GM23248 (cell line): ENCODE results near the gene NDST4.

Experiments
- EZH2 ChIP-seq: fragments of 200-600 bp; sonication (generic); IDR thresholded peaks from 2 replicates; pipeline ENCODE4 v1.6.1; 2018; ENCODE audit warnings: antibody characterized with exemption, mild to moderate bottlenecking; ENCODE audit not compliant: insufficient read depth, poor library complexity, severe bottlenecking
- EZH2phosphoT487 ChIP-seq: fragments of 200-600 bp; sonication (generic); IDR thresholded peaks from 2 replicates; pipeline ENCODE4 v1.6.1; 2018; ENCODE audit warnings: antibody characterized with exemption, moderate library complexity, mild to moderate bottlenecking, low read depth; ENCODE audit not compliant: insufficient read depth

DNA sequence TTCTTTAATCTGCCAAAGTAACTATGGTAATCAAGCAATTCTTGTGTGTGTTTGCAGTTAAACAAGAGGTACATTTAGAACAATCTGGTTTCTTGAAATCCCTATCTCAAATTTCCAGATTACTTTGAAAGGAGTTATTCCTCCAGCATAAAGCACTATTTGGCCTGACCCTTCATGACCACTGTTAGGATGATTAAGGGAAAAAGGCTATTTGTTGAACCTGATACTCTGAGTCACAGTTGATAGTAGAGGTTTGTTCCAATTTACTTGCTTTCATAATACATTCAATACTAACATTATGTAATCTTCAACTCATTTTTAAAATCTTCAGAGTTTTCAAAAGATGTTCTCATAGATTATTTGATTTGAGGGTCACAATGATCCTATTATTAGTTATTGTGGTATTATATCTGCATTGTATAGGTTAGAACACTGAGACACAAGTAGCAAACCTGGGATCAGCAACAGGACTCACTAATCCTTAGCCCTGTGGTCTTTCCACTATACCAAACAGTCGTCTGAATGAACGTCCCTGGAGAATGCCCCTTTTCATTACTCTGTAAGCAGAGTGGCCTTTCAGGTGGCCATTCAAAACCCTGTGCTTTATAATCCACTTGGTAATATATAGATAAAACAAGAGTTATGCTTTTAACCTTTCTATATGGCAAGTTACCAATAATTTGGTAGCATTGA lies 8.1 kb upstream of the NDST4 start:
- TF ChIP-seq EZH2phosphoT487: no peak
- no peak for TF ChIP-seq EZH2
